Muscle of leg (tissue), 11 donors: ENCODE measurements around the gene CDCA3. TPM values are rescaled to one million over a fixed set of nuclear protein-coding genes. Genes with fewer than 3 reads are reported as not detected.
"Not testable (repeated sequence)": the region's sequence is repeated elsewhere in the genome, so short reads cannot be mapped to it uniquely, and the experiment has no call there.

Experiments used
- DNase-seq: peaks from one replicate; pipeline ENCODE4 v3.0.0; 2013
- H3K27ac ChIP-seq: one replicate; pipeline ENCODE4 v1.5.1; 2013; ENCODE audit warnings: mild to moderate bottlenecking, low read length, control low read depth
- H3K27me3 ChIP-seq: one replicate; pipeline ENCODE4 v1.6.1; 2013; ENCODE audit warnings: low read length; ENCODE audit not compliant: control insufficient read depth, insufficient read depth
- H3K36me3 ChIP-seq: one replicate; pipeline ENCODE4 v1.6.1; 2013; ENCODE audit warnings: low read length; ENCODE audit not compliant: control insufficient read depth, insufficient read depth
- H3K4me1 ChIP-seq: one replicate; pipeline ENCODE4 v1.6.1; 2013; ENCODE audit warnings: low read length; ENCODE audit not compliant: control insufficient read depth, insufficient read depth
- H3K4me3 ChIP-seq: one replicate; pipeline ENCODE4 v1.5.1; 2013; ENCODE audit warnings: low read length, control low read depth
- H3K9me3 ChIP-seq: replicated peaks from 2 replicates; pipeline ENCODE4 v1.6.1; 2013; ENCODE audit warnings: low read depth, low read length; ENCODE audit not compliant: control insufficient read depth
- WGBS: methylation state at CpG from one replicate; pipeline ENCODE4 v1.1.5; 2013; ENCODE audit warnings: missing lambda C conversion rate; ENCODE audit not compliant: insufficient coverage; 5-methylcytosine and 5-hydroxymethylcytosine counted together
- polyA plus RNA-seq, 8 donors: library from polyadenylated mRNA; unstranded; fragments of 120-200 nt; gene quantifications; one replicate each; pipeline versions ENCODE4 v1.2.1 to v1.2.3, GENCODE V29; 2013; ENCODE audit warnings: inconsistent platforms in 1 of 8, low replicate concordance in 1 of 8; ENCODE audit not compliant: insufficient read length in 8 of 8, insufficient read depth in 1 of 8
- total RNA-seq: library from RNA; stranded (reverse); fragments of 120-200 nt; gene quantifications from one replicate; pipeline ENCODE4 v1.2.4, GENCODE V29; 2013

The CDCA3 gene
- total and polyA plus RNA-seq, 9 donors = 14.0 to 27.6 (median 20.1) TPM

GRCh38 chr12:6889775-6890573 lies 38.9 kb upstream of the CDCA3 start:
- DNase-seq, H3K36me3 ChIP-seq, H3K27me3 ChIP-seq, H3K4me1 ChIP-seq, H3K9me3 ChIP-seq, H3K4me3 ChIP-seq: not testable (repeated sequence)
- WGBS = 95% methylated on average over 13 of the region's 21 CpGs
- peak overlapping the region; percentile 94 for H3K27ac ChIP-seq

- not testable (repeated sequence) for H3K4me1 ChIP-seq, H3K4me3 ChIP-seq, H3K27me3 ChIP-seq, H3K27ac ChIP-seq, H3K9me3 ChIP-seq, DNase-seq
- H3K36me3 ChIP-seq = peaks cover 12% of the 10 kb centered on the region
- 75% methylated on average over 2 of the region's 7 CpGs for WGBS
Measured at GRCh38 chr12:6888794-6889193, 37.7 kb upstream of the CDCA3 start.

GRCh38 chr12:6888360-6888759 lies 37.3 kb upstream of the CDCA3 start:
- H3K27ac ChIP-seq = no peak overlapping the region
- H3K9me3 ChIP-seq = no peaks in the 10 kb centered on the region
- H3K36me3 ChIP-seq = peaks cover 14% of the 10 kb centered on the region
- 85% methylated on average over 2 of the region's 2 CpGs for WGBS
- no peaks in the 10 kb centered on the region for H3K27me3 ChIP-seq
- peaks cover 8% of the 10 kb centered on the region for H3K4me1 ChIP-seq
- DNase-seq = no peak
- no peak overlapping the region for H3K4me3 ChIP-seq

GRCh38 chr12:6887460-6887859 lies 36.4 kb upstream of the CDCA3 start:
- no peak overlapping the region for H3K4me3 ChIP-seq
- DNase-seq = no peak
- H3K9me3 ChIP-seq = no peaks in the 10 kb centered on the region
- 81% methylated on average over 4 of the region's 8 CpGs for WGBS
- H3K36me3 ChIP-seq = peaks cover 14% of the 10 kb centered on the region
- H3K4me1 ChIP-seq = peaks cover 8% of the 10 kb centered on the region
- no peak overlapping the region for H3K27ac ChIP-seq
- H3K27me3 ChIP-seq = no peaks in the 10 kb centered on the region

GRCh38 chr12:6886206-6886999 lies 35.3 kb upstream of the CDCA3 start:
- not testable (repeated sequence) for H3K27ac ChIP-seq, DNase-seq, H3K9me3 ChIP-seq, H3K27me3 ChIP-seq, H3K4me3 ChIP-seq, H3K4me1 ChIP-seq
- peaks cover 19% of the 10 kb centered on the region for H3K36me3 ChIP-seq
- WGBS = no CpG with 5 or more reads among the region's 15 CpGs

GRCh38 chr12:6884539-6884938 lies 33.5 kb upstream of the CDCA3 start:
- no peaks in the 10 kb centered on the region for H3K9me3 ChIP-seq
- no peaks in the 10 kb centered on the region for H3K27me3 ChIP-seq
- no peaks in the 10 kb centered on the region for H3K4me1 ChIP-seq
- no peak overlapping the region for H3K4me3 ChIP-seq
- no peak overlapping the region for H3K27ac ChIP-seq
- DNase-seq = no peak
- H3K36me3 ChIP-seq = peaks cover 19% of the 10 kb centered on the region
- WGBS = 60% methylated on average over 16 of the region's 22 CpGs

- H3K4me1 ChIP-seq = no peaks in the 10 kb centered on the region
- no peak for DNase-seq
- H3K27me3 ChIP-seq = no peaks in the 10 kb centered on the region
- H3K36me3 ChIP-seq = peaks cover 19% of the 10 kb centered on the region
- WGBS = 95% methylated on average over 11 of the region's 11 CpGs
- no peak overlapping the region for H3K27ac ChIP-seq
- H3K9me3 ChIP-seq = no peaks in the 10 kb centered on the region
- no peak overlapping the region for H3K4me3 ChIP-seq
Measured at GRCh38 chr12:6883683-6884082, 32.6 kb upstream of the CDCA3 start.

GRCh38 chr12:6883252-6883651 lies 32.2 kb upstream of the CDCA3 start:
- DNase-seq = no peak

GRCh38 chr12:6879824-6880223 lies 28.7 kb upstream of the CDCA3 start:
- H3K4me3 ChIP-seq, DNase-seq, H3K27me3 ChIP-seq, H3K9me3 ChIP-seq, H3K4me1 ChIP-seq, H3K27ac ChIP-seq: not testable (repeated sequence)
- 86% methylated on average over 8 of the region's 11 CpGs for WGBS
- peaks cover 13% of the 10 kb centered on the region for H3K36me3 ChIP-seq

More at GRCh38 chr12:6883252-6883651, 32.2 kb upstream of the CDCA3 start:
- Histone ChIP-seq H3K27ac (no peak overlapping the region), H3K9me3 (no peaks in the 10 kb centered on the region), H3K4me1 (no peaks in the 10 kb centered on the region), H3K4me3 (no peak overlapping the region), H3K36me3 (peaks cover 17% of the 10 kb centered on the region), H3K27me3 (no peaks in the 10 kb centered on the region)
- WGBS = 95% methylated on average over 4 of the region's 5 CpGs

- not testable (repeated sequence) for H3K9me3 ChIP-seq, DNase-seq, H3K27me3 ChIP-seq
- peak overlapping the region; percentile 84 for H3K4me3 ChIP-seq
- 13% methylated on average over 4 of the region's 9 CpGs for WGBS
- H3K36me3 ChIP-seq = peaks cover 30% of the 10 kb centered on the region
- peak overlapping the region; percentile 93 for H3K27ac ChIP-seq
- H3K4me1 ChIP-seq = peaks cover 36% of the 10 kb centered on the region
Measured at GRCh38 chr12:6874015-6874368, 22.9 kb upstream of the CDCA3 start.
